HL-60/S4 (cell line): ENCODE measurements around the gene CCDC24.

Source experiments
- in situ Hi-C: fragments of 300-500 bp; cut with MboI; formaldehyde crosslinking; loops from 2 replicates; pipeline ENCODE4 v1.14.3; 2022; ENCODE audit warnings: low sequenced_read_pairs

CCDC24 gene

DNA sequence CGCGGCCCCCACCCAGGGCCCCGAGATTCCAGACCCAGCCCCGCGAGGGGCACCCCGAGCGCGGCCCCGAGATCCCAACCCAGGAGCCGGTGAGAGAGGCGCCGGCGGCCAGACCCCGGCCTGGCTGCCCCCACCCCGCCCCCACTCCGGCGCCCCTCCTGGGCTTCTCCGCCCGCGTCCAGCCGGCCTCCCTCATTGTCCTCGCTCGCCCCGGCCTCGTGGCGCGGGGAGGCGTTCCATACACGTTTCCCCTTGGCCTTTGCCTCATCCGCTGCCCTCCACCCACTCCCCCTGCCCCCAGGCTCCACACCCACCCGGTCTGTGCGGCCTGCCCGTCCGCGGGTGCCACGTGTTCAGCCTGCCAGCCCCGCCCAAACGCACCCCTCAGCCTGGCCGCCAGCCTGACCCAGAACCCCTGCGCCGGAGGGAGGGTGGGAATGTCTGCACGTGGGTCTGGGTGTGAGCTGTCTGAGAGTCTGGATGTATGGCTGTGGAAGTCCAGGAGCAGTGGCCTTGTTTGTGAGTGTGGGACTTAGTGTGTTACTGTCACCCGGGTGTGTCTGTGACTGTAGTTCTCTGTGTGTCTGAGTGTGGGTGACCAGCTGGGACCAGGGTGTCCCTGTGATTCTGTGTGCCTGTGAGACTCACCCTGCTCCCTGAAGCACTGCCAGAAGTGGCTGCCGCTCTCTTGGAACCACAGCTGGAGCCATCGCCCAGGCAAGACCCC, 11.7 kb upstream of the CCDC24 start:
- in situ Hi-C loops, result no loop called here

- in situ Hi-C loops, result no loop called here
Measured at GRCh38 chr1:43980255-43981134, 10.9 kb upstream of the CCDC24 start.

DNA sequence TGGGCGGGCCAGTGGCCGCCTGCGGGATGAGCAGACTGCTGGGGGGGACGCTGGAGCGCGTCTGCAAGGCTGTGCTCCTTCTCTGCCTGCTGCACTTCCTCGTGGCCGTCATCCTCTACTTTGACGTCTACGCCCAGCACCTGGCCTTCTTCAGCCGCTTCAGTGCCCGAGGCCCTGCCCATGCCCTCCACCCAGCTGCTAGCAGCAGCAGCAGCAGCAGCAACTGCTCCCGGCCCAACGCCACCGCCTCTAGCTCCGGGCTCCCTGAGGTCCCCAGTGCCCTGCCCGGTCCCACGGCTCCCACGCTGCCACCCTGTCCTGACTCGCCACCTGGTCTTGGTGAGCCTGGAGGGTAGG, 10.3 kb upstream of the CCDC24 start:
- in situ Hi-C loops, result no loop called here

GRCh38 chr1:43981636-43982035, 9.8 kb upstream of the CCDC24 start:
- in situ Hi-C loops, result no loop called here

- in situ Hi-C loops, result no loop called here
Measured at GRCh38 chr1:43982241-43982640, 9.2 kb upstream of the CCDC24 start.

DNA sequence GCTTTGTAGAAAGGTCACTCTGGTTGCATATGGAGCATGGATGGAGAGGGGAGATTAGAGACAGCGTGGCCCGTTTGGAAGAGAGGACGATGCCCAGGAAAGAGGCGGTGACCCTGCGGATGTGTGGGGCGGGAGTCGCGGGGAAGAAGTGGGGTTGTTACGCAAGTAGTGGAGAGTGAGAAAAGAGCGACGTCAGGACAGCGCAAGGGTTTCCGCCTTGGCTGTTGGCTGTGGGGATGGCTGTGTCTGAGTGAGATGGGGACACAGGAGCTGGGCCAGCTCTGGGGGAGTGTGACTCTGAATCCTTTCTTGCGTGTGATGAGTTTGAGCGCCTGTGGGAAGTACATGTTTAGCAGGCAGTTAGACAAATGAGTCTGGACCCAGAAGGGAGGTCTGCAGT, 8.6 kb upstream of the CCDC24 start:
- in situ Hi-C loops, result no loop called here

- in situ Hi-C loops, result no loop called here
Measured at GRCh38 chr1:43983253-43983899, 8.0 kb upstream of the CCDC24 start.

DNA sequence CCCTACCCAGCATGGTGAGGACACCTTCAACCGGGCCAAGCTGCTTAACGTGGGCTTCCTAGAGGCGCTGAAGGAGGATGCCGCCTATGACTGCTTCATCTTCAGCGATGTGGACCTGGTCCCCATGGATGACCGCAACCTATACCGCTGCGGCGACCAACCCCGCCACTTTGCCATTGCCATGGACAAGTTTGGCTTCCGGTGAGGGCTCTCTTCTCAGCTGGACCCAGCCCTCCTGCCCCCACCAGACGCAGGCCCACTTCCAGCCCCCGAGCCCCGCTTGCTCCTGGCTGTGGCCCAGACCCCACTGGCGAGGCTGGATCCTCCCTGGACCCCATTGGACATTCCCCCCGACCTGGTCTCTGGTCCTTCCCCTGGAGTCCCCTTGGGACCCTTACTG, 6.5 kb upstream of the CCDC24 start:
- in situ Hi-C loops, result no loop called here

GRCh38 chr1:43985984-43986595, 5.3 kb upstream of the CCDC24 start:
- in situ Hi-C loops, result no loop called here

DNA sequence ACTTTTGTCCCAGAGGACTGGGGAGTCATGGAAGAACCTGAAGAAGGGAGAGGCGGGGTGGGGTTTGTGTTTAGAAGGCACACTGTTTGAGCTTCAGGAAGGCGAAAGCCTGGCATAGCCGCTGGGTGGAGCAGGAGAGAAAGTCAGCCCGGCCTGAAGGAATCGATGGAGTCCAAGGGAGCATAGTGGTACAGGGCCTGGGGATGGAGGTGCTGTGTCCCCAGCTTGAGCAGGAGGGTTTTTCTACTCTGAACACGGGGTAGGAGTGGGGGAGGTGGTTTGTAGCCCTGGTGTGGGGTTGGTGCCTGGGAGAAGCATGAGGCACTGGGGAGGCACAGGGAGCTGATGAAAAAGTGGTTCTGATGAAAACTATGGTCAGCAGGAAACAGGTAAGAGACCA, 4.7 kb upstream of the CCDC24 start:
- in situ Hi-C loops, result no loop called here

DNA sequence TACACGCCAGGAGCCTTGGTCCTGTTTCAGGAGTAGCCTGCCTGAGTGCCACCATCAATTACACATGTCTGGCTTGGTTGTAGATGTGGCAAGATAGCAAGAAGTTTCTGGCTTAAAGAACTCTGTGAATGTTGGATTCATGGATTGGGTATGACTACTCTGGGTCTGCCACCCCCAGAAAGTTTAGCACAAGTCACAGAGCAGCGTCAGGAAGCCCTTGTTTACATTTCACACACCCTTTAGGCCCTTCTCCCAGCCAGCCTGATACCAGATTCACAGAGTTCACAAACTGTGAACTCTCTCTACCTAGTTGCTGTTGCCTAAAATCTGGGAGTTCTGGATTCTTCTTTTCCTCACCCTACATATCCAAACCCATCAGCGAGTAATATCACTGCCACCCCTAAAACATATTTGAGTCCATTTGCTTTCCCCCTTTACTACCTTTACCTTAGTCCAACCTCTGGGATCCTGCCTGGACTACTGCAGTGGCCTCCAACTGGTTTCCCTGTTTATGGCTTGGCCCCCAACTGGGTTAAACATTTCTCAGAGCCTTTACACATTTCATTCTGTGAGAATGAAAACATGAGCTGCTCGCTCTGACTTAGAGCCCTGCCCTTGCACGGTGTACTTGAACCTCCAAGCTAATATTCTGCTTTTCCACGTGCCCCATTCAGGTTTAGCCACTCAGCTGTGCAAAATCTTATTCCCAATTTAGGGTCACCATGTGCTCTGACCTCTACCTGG, 4.1 kb upstream of the CCDC24 start:
- in situ Hi-C loops, result no loop called here

DNA sequence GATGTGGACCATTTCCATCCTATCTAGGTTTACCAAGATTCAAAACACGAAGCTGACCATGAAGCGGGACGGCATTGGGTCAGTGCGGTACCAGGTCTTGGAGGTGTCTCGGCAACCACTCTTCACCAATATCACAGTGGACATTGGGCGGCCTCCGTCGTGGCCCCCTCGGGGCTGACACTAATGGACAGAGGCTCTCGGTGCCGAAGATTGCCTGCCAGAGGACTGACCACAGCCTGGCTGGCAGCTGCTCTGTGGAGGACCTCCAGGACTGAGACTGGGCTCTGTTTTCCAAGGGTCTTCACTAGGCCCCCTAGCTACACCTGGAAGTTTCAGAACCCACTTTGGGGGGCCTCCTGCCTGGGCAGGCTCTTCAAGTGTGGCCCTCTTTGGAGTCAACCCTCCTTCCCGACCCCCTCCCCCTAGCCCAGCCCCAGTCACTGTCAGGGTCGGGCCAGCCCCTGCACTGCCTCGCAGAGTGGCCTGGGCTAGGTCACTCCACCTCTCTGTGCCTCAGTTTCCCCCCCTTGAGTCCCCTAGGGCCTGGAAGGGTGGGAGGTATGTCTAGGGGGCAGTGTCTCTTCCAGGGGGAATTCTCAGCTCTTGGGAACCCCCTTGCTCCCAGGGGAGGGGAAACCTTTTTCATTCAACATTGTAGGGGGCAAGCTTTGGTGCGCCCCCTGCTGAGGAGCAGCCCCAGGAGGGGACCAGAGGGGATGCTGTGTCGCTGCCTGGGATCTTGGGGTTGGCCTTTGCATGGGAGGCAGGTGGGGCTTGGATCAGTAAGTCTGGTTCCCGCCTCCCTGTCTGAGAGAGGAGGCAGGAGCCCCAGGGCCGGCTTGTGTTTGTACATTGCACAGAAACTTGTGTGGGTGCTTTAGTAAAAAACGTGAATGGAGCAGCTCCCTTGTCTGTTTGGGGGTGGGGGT, 864 bp upstream of the CCDC24 start:
- in situ Hi-C loops, result no loop called here

DNA sequence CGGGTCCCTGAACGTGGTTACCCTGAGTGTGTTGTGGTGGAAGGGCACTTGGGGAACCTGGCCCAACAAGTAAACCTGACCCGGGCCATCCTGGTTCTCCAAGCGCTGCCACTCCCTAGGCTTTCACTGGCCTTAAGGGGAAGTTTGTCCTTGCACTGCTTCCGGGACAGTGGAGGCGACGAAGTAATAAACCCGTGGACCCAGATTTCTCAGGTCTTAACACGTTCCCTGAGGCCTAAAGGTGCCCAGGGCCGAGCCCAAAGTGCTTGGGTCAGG, 261 bp upstream of the CCDC24 start:
- in situ Hi-C loops, result no loop called here

GRCh38 chr1:43992232-43992995, 1.0 kb downstream of the CCDC24 start:
- in situ Hi-C loops, result no loop called here

DNA sequence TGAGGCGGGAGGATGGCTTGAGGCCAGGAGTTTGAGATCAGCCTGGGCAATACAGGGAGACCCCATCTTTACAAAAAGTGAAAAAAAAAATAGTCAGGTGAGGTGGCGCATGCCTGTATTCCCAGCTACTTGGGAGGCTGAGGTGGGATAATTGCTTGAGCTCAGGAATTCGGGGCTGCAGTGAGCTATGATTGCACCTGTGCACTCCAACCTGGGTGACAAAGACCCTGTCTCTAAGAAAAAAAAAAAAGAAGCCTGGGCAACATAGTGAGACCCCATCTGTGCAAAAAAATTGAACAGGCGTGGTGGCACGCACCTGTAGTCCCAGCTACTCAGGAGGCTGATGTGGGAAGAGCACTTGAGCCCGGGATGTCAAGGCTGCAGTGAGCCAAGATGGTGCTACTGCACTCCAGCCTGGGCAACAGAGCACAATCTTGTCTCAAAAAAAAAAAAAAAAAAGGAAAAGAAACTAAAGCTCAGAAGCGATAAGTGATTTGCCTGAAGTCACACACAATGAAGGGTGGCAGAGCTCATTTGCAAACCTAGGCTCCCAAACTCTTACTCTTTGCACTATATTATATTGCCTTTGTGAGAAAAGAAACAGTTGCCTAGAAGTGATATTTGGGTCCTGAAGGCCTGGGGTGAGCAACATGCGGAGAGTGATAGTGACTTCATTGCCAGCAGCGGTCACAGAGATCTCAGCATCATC, 2.0 kb downstream of the CCDC24 start:
- in situ Hi-C loops, result no loop called here

DNA sequence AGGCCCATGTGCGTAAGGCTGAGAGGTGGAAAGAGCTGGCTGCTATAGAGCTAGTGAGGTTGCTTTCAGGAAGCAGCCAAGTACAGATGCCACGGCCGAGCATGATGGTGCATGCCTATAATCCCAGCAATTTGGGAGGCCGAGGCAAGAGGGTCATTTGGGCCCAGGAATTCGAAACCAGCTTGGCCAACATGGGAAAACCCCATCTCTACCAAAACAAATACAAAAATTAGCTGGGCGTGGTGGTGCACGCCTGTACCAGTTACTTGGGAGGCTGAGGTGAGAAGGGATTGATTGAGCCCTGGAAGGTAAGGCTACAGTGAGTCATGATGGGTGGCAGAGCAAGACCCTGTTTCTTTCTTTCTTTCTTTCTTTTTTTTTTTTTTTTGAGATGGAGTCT, 2.7 kb downstream of the CCDC24 start:
- in situ Hi-C loops, result no loop called here

- in situ Hi-C loops, result no loop called here
Measured at GRCh38 chr1:43994794-43995790, 3.7 kb downstream of the CCDC24 start.
